H1 (cell line): ENCODE measurements around the gene TIMELESS. TPM values are rescaled to one million over a fixed set of nuclear protein-coding genes. Genes with fewer than 3 reads are reported as not detected.

ENCODE experiments used
- CTCF ChIA-PET: fragments of 300-600 bp; sonication (Branson Sonifier 250); formaldehyde crosslinking; loops from one replicate; lab custom pipeline; 2021; ENCODE audit not compliant: partially characterized antibody; lab: Charles Lee
- POLR2A ChIA-PET: fragments of 300-600 bp; sonication (Branson Sonifier 250); formaldehyde crosslinking; loops from one replicate; lab custom pipeline; 2021; ENCODE audit warnings: inconsistent platforms; ENCODE audit not compliant: partially characterized antibody; lab: Charles Lee
- DNase-seq, 2 experiments: peaks; one replicate each; pipeline versions ENCODE4 v3.0.0 to v3.0.0-alpha.2; 2010 to 2022; ENCODE audit warnings: low spot score in 2 of 2, low read depth in 1 of 2, mixed read lengths in 1 of 2
- FAIRE-seq: peaks from 2 replicates; lab custom pipeline; 2011; peaks lifted over from hg19 to GRCh38; lab: Jason Lieb, UNC
- H2AFZ ChIP-seq: 2 replicates; pipeline ENCODE4 v1.8.1; 2012; ENCODE audit warnings: low read length, inconsistent platforms
- H2AK5ac ChIP-seq: 2 replicates; pipeline ENCODE4 v1.6.1; 2013; ENCODE audit warnings: low read depth, low read length
- H2BK120ac ChIP-seq: replicated peaks from 2 replicates; pipeline ENCODE3; 2013; ENCODE audit warnings: low read depth, low read length, inconsistent platforms
- H2BK12ac ChIP-seq: 2 replicates; pipeline ENCODE4 v1.6.1; 2013; ENCODE audit warnings: low read depth, low read length
- H2BK15ac ChIP-seq: 2 replicates; pipeline ENCODE4 v1.6.1; 2013; ENCODE audit warnings: low read length
- H2BK20ac ChIP-seq: 2 replicates; pipeline ENCODE4 v1.6.1; 2013; ENCODE audit warnings: low read length
- H2BK5ac ChIP-seq: 2 replicates; pipeline ENCODE4 v1.6.1; 2013; ENCODE audit warnings: low read depth, low read length
- H3K14ac ChIP-seq: 2 replicates; pipeline ENCODE4 v1.6.1; 2013; ENCODE audit warnings: inconsistent platforms; ENCODE audit not compliant: insufficient read length
- H3K18ac ChIP-seq: 2 replicates; pipeline ENCODE4 v1.6.1; 2013; ENCODE audit warnings: low read length; ENCODE audit errors: extremely low read depth
- H3K23ac ChIP-seq: 2 replicates; pipeline ENCODE4 v1.6.1; 2013; ENCODE audit warnings: inconsistent platforms; ENCODE audit not compliant: insufficient read length
- H3K23me2 ChIP-seq: 2 replicates; pipeline ENCODE4 v1.6.1; 2013; ENCODE audit warnings: low read depth, low read length
- H3K27ac ChIP-seq: 2 replicates; pipeline ENCODE4 v1.6.1; 2011; ENCODE audit warnings: low read depth, low read length, inconsistent platforms
- H3K27me3 ChIP-seq, 4 experiments: replicated peaks in 1 of 4; 1 replicate in 1 of 4; 2 replicates in 3 of 4; pipeline versions ENCODE4 v1.6.1 to v1.8.1; 2011 to 2013; ENCODE audit warnings: low read length in 3 of 4, mild to moderate bottlenecking in 3 of 4, inconsistent platforms in 2 of 4, mixed read lengths in 2 of 4, moderate library complexity in 1 of 4; ENCODE audit not compliant: control insufficient read depth in 3 of 4, insufficient read depth in 3 of 4; ENCODE audit errors: extremely low read depth in 1 of 4
- H3K36me3 ChIP-seq, 4 experiments: 2 replicates each; pipeline versions ENCODE4 v1.6.1 to v1.8.1; 2011 to 2013; ENCODE audit warnings: mild to moderate bottlenecking in 4 of 4, low read length in 3 of 4, moderate library complexity in 2 of 4, control low read depth in 1 of 4, inconsistent platforms in 1 of 4; ENCODE audit not compliant: insufficient read depth in 4 of 4, control insufficient read depth in 2 of 4
- H3K4ac ChIP-seq: replicated peaks from 2 replicates; pipeline ENCODE3; 2013; ENCODE audit warnings: low read length, low read depth, mixed read lengths, inconsistent platforms; ENCODE audit not compliant: insufficient read length
- H3K4me1 ChIP-seq, 4 experiments: replicated peaks in 1 of 4; 1 replicate in 1 of 4; 2 replicates in 3 of 4; pipeline versions ENCODE4 v1.6.1 to v1.8.1; 2011 to 2013; ENCODE audit warnings: low read length in 3 of 4, inconsistent platforms in 2 of 4, mixed read lengths in 1 of 4; ENCODE audit not compliant: insufficient read depth in 4 of 4, control insufficient read depth in 3 of 4
- H3K4me2 ChIP-seq, 2 experiments: 2 replicates each; pipeline versions ENCODE4 v1.6.1 to v1.8.1; 2011 to 2013; ENCODE audit warnings: low read depth in 2 of 2, low read length in 2 of 2, control low read depth in 1 of 2, inconsistent platforms in 1 of 2, mild to moderate bottlenecking in 1 of 2; ENCODE audit not compliant: insufficient read depth in 1 of 2
- H3K4me3 ChIP-seq, 4 experiments: fragments of 200-600, 300-600 bp in 1 of 4; sonication (generic), shearing (Covaris generic), sonication (Bioruptor Twin) in 1 of 4; 2 replicates each; pipeline versions ENCODE4 v1.5.1 to v1.8.1; 2011 to 2016; ENCODE audit warnings: low read length in 4 of 4, low read depth in 3 of 4, control low read depth in 2 of 4, inconsistent platforms in 2 of 4, mild to moderate bottlenecking in 2 of 4, mixed read lengths in 1 of 4, moderate library complexity in 1 of 4; ENCODE audit not compliant: insufficient read depth in 2 of 4; ENCODE audit errors: extremely low read depth in 1 of 4
- H3K56ac ChIP-seq: replicated peaks from 2 replicates; pipeline ENCODE3; 2013; ENCODE audit warnings: low read depth, mild to moderate bottlenecking, mixed read lengths, low read length, inconsistent platforms; ENCODE audit not compliant: insufficient read length
- H3K79me1 ChIP-seq: 2 replicates; pipeline ENCODE4 v1.6.1; 2013; ENCODE audit warnings: low read depth, low read length, control low read depth
- H3K79me2 ChIP-seq, 2 experiments: 2 replicates each; pipeline versions ENCODE4 v1.6.1 to v1.8.1; 2012 to 2013; ENCODE audit warnings: low read length in 2 of 2, mild to moderate bottlenecking in 2 of 2, inconsistent platforms in 1 of 2; ENCODE audit not compliant: insufficient read depth in 2 of 2, control insufficient read depth in 1 of 2
- H3K9ac ChIP-seq, 4 experiments: replicated peaks in 1 of 4; 1 replicate in 1 of 4; 2 replicates in 3 of 4; pipeline versions ENCODE4 v1.6.1 to v1.8.1; 2011 to 2013; ENCODE audit warnings: low read depth in 3 of 4, low read length in 3 of 4, control low read depth in 2 of 4, mild to moderate bottlenecking in 2 of 4, moderate library complexity in 2 of 4, inconsistent platforms in 1 of 4; ENCODE audit errors: extremely low read depth in 1 of 4
- H3K9me3 ChIP-seq, 2 experiments: 2 replicates each; pipeline versions ENCODE4 v1.6.1 to v1.8.1; 2012 to 2013; ENCODE audit warnings: mild to moderate bottlenecking in 2 of 2, moderate library complexity in 2 of 2, control low read depth in 1 of 2, inconsistent platforms in 1 of 2, low read depth in 1 of 2, low read length in 1 of 2, mixed read lengths in 1 of 2; ENCODE audit not compliant: insufficient read depth in 2 of 2
- H4K20me1 ChIP-seq, 2 experiments: replicated peaks in 1 of 2; 2 replicates each; pipeline versions ENCODE3 to v1.8.1; 2011 to 2013; ENCODE audit warnings: inconsistent platforms in 2 of 2, low read length in 2 of 2, mild to moderate bottlenecking in 1 of 2; ENCODE audit not compliant: insufficient read depth in 2 of 2, control insufficient read depth in 1 of 2
- H4K5ac ChIP-seq: 2 replicates; pipeline ENCODE4 v1.6.1; 2013; ENCODE audit warnings: low read length, low read depth, mixed read lengths, inconsistent platforms; ENCODE audit not compliant: insufficient read length
- H4K8ac ChIP-seq: 2 replicates; pipeline ENCODE4 v1.8.0; 2013; ENCODE audit warnings: mild to moderate bottlenecking, moderate library complexity, low read length, inconsistent platforms; ENCODE audit not compliant: insufficient read depth; ENCODE audit errors: extremely low read depth
- H4K91ac ChIP-seq: replicated peaks from 2 replicates; pipeline ENCODE3; 2013; ENCODE audit warnings: low read length, mixed read lengths, inconsistent platforms; ENCODE audit not compliant: insufficient read length
- CTBP2 ChIP-seq: IDR thresholded peaks from 2 replicates; pipeline ENCODE4 v1.7.0; 2011; ENCODE audit warnings: borderline replicate concordance, mild to moderate bottlenecking, moderate library complexity, mixed read lengths, low read length; ENCODE audit not compliant: insufficient read depth, insufficient read length
- CTCF ChIP-seq, 3 experiments: IDR thresholded peaks; 1 replicate in 2 of 3; 2 replicates in 1 of 3; pipeline versions ENCODE4 v1.5.1 to v1.6.1; 2011; ENCODE audit warnings: low read length in 3 of 3, mild to moderate bottlenecking in 3 of 3, inconsistent platforms in 2 of 3, low read depth in 1 of 3, moderate library complexity in 1 of 3; ENCODE audit not compliant: insufficient read depth in 1 of 3; ENCODE audit errors: control extremely low read depth in 1 of 3
- EGR1 ChIP-seq: IDR thresholded peaks from 2 replicates; pipeline ENCODE4 v1.6.1; 2011; ENCODE audit warnings: low read depth, low read length, borderline replicate concordance
- JUN ChIP-seq: IDR thresholded peaks from 2 replicates; pipeline ENCODE4 v1.6.1; 2011; ENCODE audit warnings: low read depth, mild to moderate bottlenecking, improper control_type of control experiment, low read length
- KDM5A ChIP-seq: fragments of 200-600 bp; IDR thresholded peaks from 2 replicates; pipeline ENCODE4 v1.7.1; 2012; ENCODE audit warnings: mild to moderate bottlenecking, low read length, inconsistent platforms, mixed read lengths
- POLR2AphosphoS5 ChIP-seq: IDR thresholded peaks from 2 replicates; pipeline ENCODE4 v1.6.1; 2011; ENCODE audit warnings: low read depth, low read length
- TAF7 ChIP-seq: optimal IDR thresholded peaks from 2 replicates; pipeline ENCODE3; 2011; ENCODE audit warnings: low read depth, mild to moderate bottlenecking, inconsistent platforms, low read length, moderate library complexity, borderline replicate concordance
- TEAD4 ChIP-seq: IDR thresholded peaks from 2 replicates; pipeline ENCODE4 v1.6.1; 2012; ENCODE audit warnings: low read depth, low read length, inconsistent platforms, mixed read lengths
- WGBS, 2 experiments: shearing (Covaris generic) in 1 of 2; methylation state at CpG; one replicate each; pipeline versions ENCODE4 v1.1.6 to v1.1.7; 2013 to 2015; ENCODE audit warnings: low lambda C conversion rate in 2 of 2, mixed read lengths in 2 of 2, inconsistent platforms in 1 of 2, low coverage in 1 of 2, missing lambda C conversion rate in 1 of 2; ENCODE audit not compliant: insufficient replicate concordance in 2 of 2, insufficient coverage in 1 of 2, insufficient read length in 1 of 2; ENCODE audit errors: extremely low coverage in 1 of 2, missing lambda C conversion rate in 1 of 2; 5-methylcytosine and 5-hydroxymethylcytosine counted together
- polyA plus RNA-seq, 7 experiments: library from polyadenylated mRNA; depleted of rRNA in 3 of 7; stranded (reverse) in 5 of 7; unstranded in 2 of 7; fragments of >200 nt in 5 of 7; fragments of 200-250 nt in 2 of 7; gene quantifications; 1 replicate in 5 of 7; 2 replicates in 1 of 7; 4 replicates in 1 of 7; pipeline versions ENCODE4 v1.2.1 to v1.2.3, GENCODE V29; 2011 to 2013; ENCODE audit warnings: missing spikeins in 2 of 7, mixed read lengths in 2 of 7
- total RNA-seq: library from RNA; stranded (reverse); fragmentation: NEBNext Ultra II Directional; extraction: Animal tissue kit (Norgen Biotek cat#: 25700); gene quantifications from 2 replicates; pipeline ENCODE4 v1.2.1, GENCODE V29; 2021

Gene TIMELESS
- total and polyA plus RNA-seq, 2 of the 8 experiments (the other 6 are each of a cell fraction or from before 2014, with no cell fraction given): 17.1 to 86.7 TPM

GRCh38 chr12:56484566-56484965, 35.3 kb upstream of the TIMELESS start:
- H3K9ac ChIP-seq: no peak overlapping the region
- no peak overlapping the region for H3K56ac ChIP-seq
- no peak overlapping the region for H3K18ac ChIP-seq
- TF ChIP-seq JUN (no peak), EGR1 (no peak), KDM5A (no peak), POLR2AphosphoS5 (no peak), TAF7 (no peak), CTBP2 (no peak), CTCF (IDR thresholded peaks at IDR 0.05; ENCODE audit: control extremely low read depth in 1 of 3, insufficient read depth in 1 of 3, low read depth in 1 of 3, low read length in 3 of 3) (no peak), TEAD4 (no peak)
- no peak overlapping the region for H2BK20ac ChIP-seq
- H3K79me2 ChIP-seq: no peaks in the 10 kb centered on the region
- H3K4me3 ChIP-seq: no peak overlapping the region
- CTCF ChIA-PET: interaction anchor here (0.8 to 1.7 kb wide), 4 partner anchors 11 to 217 kb away, joined by 3 to 5 read pairs (median 4); no protein-coding TSS in a partner anchor
- H3K23ac ChIP-seq: no peak overlapping the region
- H3K14ac ChIP-seq: no peak overlapping the region
- H2BK12ac ChIP-seq: no peak overlapping the region
- H4K5ac ChIP-seq: no peak overlapping the region
- H3K4me1 ChIP-seq: peaks cover 2 to 5% (median 3%) of the 10 kb centered on the region in 4 experiments; a peak in 6 of 7 replicates
- H2BK120ac ChIP-seq: no peak overlapping the region
- peaks cover 7 to 27% (median 25%) of the 10 kb centered on the region in 4 experiments for H3K27me3 ChIP-seq
- H2BK5ac ChIP-seq: no peak overlapping the region
- no peaks in the 10 kb centered on the region for H3K79me1 ChIP-seq
- H3K4me2 ChIP-seq: no peak overlapping the region
- H2BK15ac ChIP-seq: no peak overlapping the region
- H4K20me1 ChIP-seq: no peaks in the 10 kb centered on the region
- no peak overlapping the region for H4K8ac ChIP-seq
- no peak overlapping the region for H2AK5ac ChIP-seq
- H2AFZ ChIP-seq: no peak overlapping the region
- FAIRE-seq (no peak), DNase-seq (no peak)
- H3K9me3 ChIP-seq: peaks cover 0 to 5% of the 10 kb centered on the region in 2 experiments; a peak in 2 of 4 replicates
- POLR2A ChIA-PET: interaction anchor here (1.5 to 3.1 kb wide), 3 partner anchors 9 to 18 kb away, joined by 3 to 15 read pairs (median 9); no protein-coding TSS in a partner anchor
- H3K36me3 ChIP-seq: no peaks in the 10 kb centered on the region; a peak in 1 of 8 replicates
- H3K4ac ChIP-seq: no peak overlapping the region
- peaks cover 12% of the 10 kb centered on the region for H3K23me2 ChIP-seq
- no peak overlapping the region for H3K27ac ChIP-seq
- WGBS, 2 experiments: 92% methylated on average over 1 of the region's 1 CpG; no CpG with 5 or more reads in 1 of the 2 experiments
- H4K91ac ChIP-seq: no peak overlapping the region
